Measurements from ENCODE around the gene NDST3.

NDST3 gene

DNA sequence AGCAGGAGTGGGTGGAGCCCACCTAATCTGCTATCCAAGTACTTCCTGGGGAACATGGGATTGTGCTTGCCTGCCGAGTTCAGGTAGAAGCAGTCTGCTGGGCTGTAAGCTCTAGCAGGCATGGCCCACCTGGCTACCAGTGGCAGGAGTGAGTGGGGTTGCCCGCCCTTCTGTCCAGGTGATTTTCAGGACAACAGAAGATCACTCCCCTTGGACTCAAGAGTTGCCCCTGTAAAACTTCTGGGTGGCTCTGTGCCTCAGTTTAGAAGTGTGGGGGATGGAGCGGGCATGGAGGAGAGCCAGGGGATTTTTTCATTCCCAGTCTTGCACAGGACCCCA, 43.5 kb downstream of the NDST3 start:
- no peak for DNase-seq (ENCODE audit: low read depth in 2 of 2)

DNA sequence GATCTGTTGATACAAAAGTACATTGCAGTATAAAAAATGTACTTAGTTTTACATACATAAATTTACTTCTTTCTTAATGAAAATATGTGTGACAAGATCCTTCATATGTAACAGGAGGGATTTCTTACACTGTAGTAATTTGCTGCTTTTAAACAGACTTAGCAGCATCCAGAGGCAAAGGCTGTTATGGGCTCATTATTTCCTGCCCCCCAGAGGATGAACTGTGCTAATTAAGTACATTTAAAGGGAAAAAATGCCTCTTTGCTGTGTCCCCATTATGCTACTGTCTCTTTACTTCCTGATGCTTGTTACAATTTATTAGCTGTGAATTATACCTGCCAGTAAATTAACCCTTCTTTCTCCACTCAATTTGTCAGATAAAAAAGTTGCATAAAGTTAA, 47.1 kb downstream of the NDST3 start:
- DNase-seq (ENCODE audit: low read depth in 2 of 2), result no peak

DNA sequence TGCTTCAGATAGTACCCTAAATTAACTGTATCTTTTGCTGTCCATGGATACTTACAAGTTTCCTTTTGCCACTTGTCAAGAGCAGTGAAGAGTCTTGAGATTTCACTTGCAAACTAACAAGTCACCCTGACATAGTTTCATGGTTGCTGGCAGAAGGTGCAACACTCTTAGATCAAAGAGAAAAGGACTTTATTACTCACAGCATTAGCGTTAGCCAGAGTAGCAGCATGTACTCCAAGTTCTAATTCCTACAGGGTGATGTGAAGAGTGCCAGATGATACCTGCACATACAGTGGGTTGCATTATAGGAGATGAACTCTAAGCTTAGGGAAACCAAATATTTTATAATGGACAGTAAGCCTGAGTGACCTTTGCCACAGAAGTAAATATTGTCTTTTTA, 47.9 kb downstream of the NDST3 start:
- DNase-seq (ENCODE audit: low read depth in 2 of 2), result no peak

DNA sequence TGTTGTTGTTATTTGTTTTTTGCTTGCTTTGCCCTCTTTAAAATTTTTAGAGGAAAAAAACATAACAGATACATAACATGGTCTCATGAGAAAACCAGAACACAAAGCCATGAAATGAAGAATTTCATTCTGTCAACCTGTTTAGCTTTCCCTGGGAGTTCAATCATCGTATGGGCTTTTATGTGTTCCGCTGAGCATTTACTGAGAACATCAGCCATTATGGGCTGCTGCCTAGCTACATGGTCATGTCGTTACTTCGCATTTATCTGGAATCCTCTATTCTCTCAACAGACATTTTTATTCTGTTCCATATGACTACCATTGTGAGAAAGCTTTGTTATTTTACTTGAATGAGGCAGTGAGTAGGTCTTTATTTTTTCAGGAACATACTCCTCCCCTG, 51.4 kb downstream of the NDST3 start:
- DNase-seq (ENCODE audit: low read depth in 2 of 2), result no peak

DNA sequence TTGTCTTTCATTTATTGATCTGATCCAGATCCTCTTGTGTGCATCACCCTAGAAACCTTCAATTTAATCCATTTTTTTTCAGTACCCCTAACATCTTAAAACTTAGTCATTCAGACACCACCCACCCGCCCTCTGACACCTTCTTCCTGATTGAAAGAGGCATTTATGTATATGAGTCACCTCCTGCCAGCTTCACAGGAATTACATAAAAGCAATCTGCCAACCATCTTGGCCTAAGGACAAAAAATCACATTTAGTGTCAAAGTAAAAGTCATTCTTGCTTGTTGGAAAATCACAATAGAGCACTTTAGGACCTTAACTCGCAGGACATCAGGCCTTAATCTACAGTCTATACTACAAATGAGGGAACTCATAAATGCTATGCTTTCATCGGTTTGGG, 52.1 kb downstream of the NDST3 start:
- DNase-seq (ENCODE audit: low read depth in 2 of 2), result no peak

DNA sequence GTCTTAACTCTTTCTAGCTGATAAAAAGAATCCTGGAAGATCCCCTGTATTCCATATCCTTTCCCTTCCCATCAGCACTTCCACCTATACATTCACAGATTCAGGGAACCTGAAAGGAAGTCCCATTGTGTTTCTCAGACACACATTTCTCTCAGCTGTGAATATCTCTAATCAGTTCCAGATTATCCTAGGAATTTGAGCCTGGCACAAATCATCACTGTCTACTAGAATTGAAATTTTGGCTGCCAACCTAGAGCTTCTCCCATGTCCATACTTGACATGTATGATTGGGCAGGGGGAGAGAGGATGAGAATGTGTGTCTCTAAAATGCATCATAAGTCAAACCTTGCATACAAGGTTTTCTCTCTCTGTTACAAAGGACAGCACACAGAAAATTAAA, 53.1 kb downstream of the NDST3 start:
- DNase-seq (ENCODE audit: low read depth in 2 of 2), result no peak

DNA sequence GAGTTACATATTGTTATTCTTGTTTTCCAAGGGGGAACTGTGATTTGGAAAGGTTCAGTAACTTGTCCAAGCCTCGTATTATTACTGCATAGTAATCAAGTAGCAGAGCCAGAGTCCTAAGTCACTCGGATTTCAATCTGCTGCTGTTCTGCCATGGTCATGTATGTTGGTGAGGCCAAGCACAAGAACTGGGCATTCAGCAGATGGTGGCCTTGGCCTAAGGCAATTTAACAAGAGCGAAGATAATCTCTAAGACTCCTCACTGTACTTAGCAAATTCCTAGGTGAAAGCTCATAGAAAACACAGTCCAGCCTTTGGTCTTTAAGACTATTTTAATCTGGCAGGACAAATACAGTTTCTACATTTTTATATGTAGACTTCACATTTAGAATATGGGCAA, 64.8 kb downstream of the NDST3 start:
- DNase-seq (ENCODE audit: low read depth in 2 of 2), result no peak

DNA sequence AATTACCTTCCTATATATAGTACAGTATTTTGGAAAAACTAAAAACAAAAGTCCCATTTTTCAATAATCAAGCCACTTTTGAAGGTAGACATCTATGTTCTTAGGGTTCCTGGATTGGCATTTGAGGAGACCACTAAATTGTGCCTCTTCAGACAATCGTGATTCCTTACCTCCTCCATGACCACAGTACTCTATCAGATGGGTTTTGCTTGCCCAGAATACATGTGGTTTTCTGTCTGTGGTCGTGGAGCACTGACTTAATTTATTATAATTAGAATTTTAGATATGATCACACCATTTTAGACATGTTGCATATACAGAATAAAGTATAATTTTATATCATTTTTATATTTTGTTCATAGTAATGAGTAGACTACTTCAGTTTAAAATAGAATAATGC, 67.9 kb downstream of the NDST3 start:
- no peak for DNase-seq (ENCODE audit: low read depth in 2 of 2)

DNA sequence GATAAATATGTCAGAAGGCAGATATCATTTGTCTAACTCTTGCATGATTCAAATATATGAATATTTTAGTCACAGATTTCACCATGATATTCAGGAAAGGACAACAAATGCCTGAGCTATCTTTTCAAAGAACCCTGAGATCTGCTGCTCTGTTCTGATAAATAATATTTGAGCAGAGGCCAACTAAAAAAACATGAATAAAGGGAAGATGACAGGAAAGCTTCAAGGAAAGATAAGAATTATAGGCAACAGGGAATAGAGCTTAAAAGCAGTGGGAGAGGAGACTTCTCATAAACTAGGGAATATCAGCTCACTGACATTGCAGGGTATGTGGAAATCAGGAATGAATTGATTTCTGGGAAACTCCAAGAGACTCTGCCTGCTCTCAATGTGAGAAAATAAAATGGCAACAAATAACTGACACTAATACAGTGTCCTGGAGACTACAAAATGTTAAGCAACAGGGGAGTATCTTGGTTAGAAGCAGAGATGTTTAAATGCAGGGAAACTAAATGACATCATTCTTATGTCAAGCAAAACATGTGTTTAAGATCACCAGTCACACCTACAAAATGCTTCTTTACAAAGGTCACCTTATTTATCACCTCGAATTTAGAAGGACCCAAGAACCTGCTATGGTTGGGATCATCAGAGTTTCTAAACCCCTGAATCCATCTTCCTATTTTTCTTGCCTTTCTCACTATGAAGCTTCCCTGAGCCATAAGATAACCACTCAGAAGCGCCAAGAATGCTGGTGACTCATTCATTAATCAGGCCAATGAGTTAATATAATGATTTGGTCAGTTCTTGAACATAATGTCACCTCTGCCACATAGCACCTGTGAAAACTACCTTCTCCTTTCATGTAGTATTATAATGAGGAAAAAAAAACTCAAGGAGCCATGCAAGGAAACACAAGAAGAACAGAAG, 78.1 kb downstream of the NDST3 start:
- no peak for DNase-seq (ENCODE audit: low read depth in 2 of 2)

DNA sequence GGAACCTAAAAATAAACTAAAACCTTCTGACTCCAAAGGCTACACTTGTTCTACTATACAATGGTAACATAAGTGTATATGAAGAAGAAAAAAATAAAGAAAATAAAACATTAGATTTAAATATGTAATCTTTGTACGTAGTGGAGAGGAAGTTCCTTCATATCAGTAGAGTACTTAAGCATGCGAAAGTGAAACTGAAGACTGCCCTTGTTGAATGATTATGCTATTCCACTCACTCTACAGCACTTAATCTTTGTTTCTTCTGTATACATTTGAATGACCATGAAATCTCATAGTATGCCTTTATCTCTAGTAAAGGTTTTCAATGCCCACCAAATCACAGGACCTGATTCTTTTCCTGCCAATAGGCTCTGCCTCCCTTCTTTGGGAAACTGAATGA, 78.9 kb downstream of the NDST3 start:
- no peak for DNase-seq (ENCODE audit: low read depth in 2 of 2)

DNA sequence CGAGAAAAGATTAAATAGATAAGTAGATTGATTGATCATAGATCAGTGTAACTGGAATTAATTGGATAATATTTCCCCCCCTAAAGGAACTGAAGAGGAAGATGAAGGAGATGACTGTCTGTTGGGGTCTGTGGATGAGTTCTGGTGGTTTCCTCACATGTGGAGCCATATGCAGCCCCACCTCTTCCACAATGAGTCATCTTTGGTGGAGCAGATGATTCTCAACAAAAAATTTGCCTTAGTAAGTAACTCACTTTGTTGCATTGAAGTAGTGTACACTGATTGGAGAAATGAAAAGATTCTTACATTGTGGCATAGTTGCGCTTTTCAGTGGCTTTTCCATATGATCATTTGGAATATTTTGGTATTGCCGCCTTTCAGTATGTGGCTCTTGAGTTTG, 80.4 kb downstream of the NDST3 start:
- DNase-seq (ENCODE audit: low read depth in 2 of 2), result no peak

DNA sequence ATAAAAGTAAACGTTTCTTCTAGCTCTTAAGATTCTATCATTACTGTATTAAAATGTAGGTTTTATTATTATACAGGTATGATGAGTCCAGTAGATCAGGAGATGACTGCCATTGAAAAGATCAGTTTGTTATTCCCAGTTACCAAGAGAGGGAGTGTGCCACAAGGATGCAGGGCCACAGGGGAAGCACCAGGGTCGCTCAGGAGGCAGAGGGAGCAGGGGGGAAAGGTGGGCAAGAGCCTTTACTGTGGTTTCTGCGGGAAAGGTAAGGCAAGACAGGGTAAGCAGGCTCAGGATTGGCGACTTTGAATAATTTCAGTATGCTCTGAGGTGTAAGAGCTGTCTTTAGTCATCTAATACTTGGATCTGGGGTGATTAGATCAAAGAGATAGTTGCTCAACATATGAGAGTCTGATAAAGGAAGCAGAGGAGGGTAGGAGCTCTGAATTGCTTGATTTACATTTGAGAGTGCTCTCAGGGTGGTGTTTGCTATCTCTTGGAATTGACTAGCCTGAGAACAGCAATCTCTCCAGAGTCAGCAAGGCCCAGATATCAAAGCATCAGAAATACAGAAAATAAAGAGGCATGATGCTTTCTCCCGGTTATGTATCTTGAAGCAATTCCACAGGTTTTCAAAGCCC, 86.0 kb downstream of the NDST3 start:
- no peak for DNase-seq (ENCODE audit: low read depth in 2 of 2)

DNA sequence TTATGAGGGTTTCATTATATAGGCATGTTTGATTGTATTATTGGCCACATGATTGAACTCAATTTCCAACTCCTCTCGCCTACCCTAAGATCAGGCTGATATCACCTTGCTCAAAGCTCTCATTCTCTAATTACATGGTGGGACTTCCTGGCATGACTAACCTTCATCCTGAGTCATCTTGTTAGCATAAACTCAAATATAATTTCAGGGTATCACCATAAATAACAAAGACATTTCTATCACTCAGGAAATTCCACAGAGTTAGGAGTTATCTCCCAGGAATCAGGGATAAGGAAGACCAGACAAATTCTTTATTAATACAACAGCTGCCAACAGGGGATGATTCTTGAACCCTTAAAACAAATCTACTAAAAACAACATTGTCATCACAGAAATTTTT, 90.7 kb downstream of the NDST3 start:
- no peak for DNase-seq (ENCODE audit: low read depth in 2 of 2)

DNA sequence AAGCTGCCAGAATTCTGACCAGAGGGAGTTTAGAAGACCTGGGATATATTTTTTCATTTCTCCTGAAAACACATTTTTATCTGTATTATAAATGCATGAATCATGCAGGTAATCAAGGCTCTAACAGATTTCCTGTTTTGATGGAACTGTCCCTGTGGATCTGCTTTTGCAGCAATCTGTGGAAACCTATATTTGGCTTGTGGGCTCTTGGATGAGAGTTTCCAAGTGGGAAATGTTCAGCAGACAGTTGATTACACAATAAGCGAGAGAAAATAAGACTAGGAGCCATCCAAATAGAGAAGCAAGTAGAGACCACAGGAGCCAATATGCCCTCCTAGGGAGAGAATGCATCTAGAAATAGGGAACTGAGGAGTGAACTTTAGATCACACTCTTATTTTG, 105.0 kb downstream of the NDST3 start:
- DNase-seq (ENCODE audit: low read depth in 2 of 2), result no peak

DNA sequence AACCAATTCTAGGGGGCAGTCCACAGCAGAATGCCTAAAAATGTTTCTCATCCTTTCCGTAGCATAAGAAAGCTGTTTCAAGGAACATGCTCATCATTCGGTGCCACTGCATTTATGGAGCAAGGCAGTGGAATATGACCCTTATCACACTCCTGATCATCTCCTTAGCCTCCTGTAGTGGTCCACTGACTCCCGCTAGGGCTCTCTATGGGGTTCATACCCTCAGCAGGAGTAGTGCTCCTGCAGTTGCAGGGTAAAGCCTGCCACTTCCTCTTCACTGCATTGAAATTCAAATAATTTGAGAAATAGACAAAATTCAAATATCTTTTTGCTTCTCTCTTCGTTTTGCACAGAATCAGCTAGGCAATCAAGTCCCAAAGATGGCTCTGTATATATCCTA, 107.0 kb downstream of the NDST3 start:
- no peak for DNase-seq (ENCODE audit: low read depth in 2 of 2)

DNA sequence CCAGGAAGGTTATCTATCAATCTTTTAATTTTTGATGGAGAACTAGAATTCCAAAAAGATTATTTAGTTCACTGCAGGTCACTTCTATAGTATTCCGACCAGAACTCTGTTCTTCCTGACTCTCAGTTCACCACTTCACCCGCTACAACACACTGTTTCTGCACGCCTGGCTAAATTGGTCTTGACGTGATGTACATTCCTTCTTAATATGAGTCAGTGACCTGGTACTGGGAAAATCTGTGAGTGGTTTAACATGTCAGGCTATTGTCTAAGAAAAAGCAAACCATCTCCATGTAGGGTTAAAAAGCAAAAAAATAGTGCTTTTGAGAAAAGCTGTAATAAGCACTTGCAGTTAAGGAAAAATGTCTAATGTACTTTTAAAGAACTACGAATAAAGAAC, 120.4 kb downstream of the NDST3 start:
- no peak for DNase-seq (ENCODE audit: low read depth in 2 of 2)

DNA sequence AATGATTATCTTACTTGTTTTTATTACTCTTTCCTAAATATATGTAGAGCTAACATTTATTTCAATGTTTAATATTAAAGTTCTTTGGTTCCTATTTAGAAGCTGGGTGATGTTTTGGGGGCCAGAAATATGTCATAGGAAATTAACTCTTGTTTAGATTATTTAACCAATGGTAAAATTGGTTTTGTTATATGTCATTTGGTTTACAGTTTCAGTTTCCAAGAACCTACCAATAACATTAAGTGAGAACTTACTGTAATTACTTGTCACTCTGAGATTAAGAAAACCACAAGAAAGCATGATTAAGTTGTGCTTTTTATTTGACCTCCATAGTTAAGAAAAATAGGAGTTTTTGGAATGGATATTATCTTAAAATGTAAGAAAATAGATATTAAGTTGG, 121.2 kb downstream of the NDST3 start:
- DNase-seq (ENCODE audit: low read depth in 2 of 2), result no peak

DNA sequence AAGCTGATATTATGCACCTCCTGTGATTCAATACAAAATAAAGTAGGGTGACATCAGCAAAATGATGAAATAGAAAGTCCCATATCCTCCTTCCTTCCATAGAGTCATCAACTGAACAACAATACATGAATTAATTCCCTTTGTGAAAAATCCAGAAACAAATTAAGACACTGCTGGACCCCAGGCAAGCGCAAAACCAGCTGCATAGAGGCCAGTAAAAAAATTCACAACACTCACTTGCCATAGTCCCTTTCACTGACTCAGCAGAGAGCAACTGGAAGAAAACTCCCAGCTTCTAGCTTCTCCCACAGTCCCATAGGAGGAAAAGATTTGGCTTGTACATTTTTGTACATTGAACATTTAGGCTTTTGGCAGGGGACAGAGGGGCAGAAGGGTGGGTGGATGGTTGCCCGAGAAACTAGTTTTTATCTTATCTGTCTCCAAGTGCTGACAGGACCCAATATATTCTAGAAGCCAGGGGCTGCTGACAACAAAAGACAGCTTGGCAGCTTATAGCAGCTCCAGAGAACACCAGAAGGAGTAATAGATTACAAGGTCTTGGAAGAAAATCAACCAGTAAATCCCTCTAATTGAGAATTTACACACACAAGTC, 124.6 kb downstream of the NDST3 start:
- no peak for DNase-seq (ENCODE audit: low read depth in 2 of 2)

DNA sequence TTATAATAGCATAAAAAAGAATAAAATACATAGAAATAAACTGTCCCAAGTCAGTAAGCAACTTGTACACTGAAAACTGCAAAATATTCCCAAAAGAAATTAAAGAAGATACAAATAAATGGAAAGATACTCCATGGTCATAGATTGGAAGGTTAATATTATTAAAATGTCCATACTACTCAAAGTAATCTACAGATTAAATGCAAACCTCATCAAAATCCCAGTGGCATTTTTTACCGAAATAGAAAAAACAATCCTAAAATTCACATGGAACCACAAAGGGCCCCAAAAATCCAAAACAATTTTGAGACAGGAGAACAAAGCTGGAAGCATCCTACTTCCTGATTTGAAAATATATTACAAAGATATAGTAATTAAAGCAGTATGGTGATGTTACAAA, 133.0 kb downstream of the NDST3 start:
- no peak for DNase-seq (ENCODE audit: low read depth in 2 of 2)

DNA sequence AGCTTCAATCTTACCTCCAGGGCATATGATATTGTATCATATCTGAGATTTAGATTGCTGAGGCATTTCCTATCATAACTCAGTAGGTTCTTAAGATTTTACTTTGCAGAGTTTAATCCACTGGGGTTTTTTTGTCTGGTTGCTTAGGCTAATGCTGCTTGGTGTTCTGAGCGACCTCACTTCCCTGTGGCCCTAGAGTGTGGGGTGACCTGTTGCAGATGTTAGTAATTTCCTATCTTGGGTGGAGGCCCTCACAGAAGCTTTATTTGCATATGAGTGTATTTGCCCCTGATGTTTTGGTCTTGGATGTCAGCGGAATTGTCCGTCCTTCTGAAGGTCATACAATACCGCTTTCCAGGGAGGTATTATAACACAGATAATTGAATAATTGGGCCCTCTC, 137.1 kb downstream of the NDST3 start:
- DNase-seq (ENCODE audit: low read depth in 2 of 2), result no peak

DNA sequence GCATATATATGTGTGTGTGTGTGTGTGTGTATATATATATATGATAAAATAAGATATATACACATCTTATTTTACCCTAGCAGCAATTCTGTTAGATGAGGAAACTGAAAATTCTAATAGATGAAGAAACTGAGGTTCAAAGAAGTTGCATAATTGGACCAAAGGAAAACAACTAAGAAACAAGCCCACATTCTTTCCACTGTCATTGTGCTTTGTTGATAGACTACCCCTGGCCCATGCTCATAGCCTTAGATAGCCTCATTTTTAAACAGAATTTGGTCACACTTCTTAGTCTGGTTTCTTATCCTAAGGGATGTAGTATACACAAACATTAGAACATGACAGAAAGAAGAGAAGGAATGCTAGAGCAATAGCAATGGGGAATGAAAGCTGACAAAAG, 138.8 kb downstream of the NDST3 start:
- DNase-seq (ENCODE audit: low read depth in 2 of 2), result no peak

DNA sequence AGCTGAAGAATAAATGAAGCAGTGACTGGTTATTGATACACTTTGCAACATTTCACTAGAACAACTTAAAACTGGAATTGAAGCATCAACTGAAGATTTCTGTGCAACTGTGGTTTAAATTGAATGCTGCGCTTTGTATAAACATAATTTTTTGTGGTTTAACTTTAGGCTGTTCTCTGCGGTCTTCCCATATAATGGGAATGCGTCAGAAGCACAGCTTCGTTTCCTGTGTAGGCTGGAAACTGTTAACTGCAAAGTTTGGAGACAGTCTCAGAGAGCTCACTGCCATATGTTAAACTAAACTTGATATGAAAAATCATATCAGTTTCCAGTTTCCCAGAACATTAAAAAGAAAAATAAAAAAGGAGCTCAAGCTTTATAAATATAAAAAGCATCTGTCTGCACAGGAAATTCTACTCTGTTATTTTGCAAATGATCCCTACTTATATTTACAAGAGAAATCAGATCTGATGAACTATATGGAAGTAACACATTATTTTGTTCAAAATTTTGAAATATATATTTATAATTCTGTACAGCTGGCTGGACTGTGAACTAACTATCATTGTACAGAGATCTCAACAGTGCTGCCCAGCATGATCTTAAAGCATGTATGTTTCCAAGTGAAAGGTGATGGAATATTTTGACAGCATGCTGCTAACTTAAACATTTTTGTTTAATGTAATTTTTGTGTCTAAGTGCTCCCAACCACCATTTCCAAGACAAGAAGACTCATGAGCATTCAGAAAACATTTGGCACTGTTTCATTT, 139.9 kb downstream of the NDST3 start:
- no peak for DNase-seq (ENCODE audit: low read depth in 2 of 2)
